Measurements from ENCODE around the gene ITM2B. TPM values are rescaled to one million over a fixed set of nuclear protein-coding genes. Genes with fewer than 3 reads are reported as not detected.

ITM2B gene
- total RNA-seq, 1 donor from 2014 or later: 277 TPM

DNA sequence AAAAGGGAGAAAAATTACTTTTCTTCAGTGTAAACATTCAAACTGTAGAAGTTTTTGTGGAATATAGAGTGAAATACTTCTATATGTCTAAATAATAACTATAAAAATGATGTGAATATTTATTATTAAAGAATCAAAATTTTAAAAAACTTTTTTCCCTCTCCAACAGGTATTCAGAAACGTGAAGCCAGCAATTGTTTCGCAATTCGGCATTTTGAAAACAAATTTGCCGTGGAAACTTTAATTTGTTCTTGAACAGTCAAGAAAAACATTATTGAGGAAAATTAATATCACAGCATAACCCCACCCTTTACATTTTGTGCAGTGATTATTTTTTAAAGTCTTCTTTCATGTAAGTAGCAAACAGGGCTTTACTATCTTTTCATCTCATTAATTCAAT is 28.0 kb downstream of the ITM2B start:
- no peak for DNase-seq

DNA sequence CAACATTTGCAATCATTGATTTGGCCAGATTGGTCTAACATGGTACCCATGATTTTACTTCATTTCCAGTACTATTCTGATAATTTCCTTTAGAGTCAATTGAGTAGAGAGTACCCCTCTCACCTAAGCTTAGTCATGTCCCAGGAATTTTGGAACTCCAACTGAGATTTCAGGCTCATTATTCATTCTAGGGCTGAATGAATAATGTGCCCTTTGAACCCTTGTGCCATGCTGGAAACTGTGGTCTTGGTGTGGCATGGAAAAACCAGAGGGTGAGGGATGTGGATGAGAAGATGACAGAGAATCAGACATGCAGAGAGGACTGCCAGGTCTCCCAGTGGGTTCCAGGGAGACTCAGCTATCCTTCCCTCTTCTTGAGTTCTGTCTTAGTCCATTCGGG is 30.2 kb downstream of the ITM2B start:
- DNase-seq: no peak

GRCh38 chr13:48264058-48264457 is 31.1 kb downstream of the ITM2B start:
- DNase-seq: no peak

DNA sequence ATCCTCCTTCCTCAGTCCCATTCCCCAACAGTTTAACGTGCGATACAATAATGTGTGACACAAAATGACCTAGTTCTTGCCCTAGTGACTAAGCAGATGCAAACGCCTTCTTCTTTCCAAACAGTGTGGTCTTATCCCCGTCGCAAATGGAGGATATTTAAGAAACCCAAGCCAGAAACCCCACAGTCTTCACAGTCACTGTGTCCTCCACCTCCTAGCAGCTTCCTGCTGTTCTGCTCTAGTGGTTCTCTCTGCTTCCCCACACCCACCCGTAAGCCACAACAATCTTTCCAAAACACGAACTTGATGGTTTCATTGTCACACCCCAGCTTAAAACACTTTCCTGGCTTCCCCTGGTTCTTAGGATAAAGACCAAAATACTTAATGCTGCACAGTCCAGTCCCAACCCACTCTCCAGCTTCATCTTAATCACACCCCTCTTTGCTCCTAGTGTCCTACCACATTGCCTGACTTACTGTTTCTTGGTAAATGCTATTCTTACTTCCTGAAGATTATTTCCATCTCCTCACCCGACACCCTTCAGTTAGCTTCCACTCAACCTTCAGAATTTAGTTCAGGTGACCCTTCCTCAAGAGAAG is 32.3 kb downstream of the ITM2B start:
- no peak for DNase-seq

GRCh38 chr13:48266150-48266549 is 33.1 kb downstream of the ITM2B start:
- no peak for DNase-seq

- no peak for DNase-seq
Measured at GRCh38 chr13:48266701-48267639, 34.0 kb downstream of the ITM2B start.

DNA sequence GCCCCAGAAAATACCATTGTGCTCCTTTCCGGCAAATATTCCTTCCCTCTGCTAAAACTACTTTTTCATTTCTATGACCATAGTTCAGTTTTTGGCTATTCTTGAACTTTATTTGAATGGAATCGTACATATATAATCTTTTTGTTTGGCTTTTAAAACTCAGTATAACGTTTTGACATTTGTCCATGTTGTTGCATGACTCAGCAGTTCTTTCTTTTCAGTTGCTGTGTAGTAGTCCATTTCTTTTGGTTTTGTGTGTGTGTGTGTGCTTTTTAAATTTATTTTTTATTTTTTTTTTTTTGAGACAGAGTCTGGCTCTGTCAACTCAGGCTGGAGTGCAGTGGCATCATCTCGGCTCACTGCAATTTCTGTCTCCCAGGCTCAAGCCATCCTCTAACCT is 35.0 kb downstream of the ITM2B start:
- DNase-seq: no peak

DNA sequence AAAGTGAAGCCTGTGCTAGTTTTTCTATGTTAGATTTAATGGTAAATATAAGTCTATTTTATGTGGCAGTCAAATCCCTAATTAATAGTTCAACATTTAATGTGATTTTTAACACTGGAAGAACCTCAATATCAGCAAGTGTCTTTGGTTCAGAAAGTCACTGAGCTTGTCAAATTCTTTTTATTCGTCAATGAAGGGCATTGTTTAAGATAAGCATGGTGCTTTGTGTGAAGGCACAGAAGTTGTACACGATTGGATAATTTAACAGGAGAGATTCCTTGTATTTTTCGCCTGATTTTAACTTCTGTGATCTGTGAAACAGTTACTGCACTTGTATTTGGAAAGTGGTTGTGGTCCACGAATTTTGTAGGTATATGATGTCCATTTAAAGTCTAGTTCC is 40.3 kb downstream of the ITM2B start:
- DNase-seq: no peak

- no peak for DNase-seq
Measured at GRCh38 chr13:48275507-48275906, 42.5 kb downstream of the ITM2B start.

GRCh38 chr13:48278806-48279205 is 45.8 kb downstream of the ITM2B start:
- DNase-seq: no peak

DNA sequence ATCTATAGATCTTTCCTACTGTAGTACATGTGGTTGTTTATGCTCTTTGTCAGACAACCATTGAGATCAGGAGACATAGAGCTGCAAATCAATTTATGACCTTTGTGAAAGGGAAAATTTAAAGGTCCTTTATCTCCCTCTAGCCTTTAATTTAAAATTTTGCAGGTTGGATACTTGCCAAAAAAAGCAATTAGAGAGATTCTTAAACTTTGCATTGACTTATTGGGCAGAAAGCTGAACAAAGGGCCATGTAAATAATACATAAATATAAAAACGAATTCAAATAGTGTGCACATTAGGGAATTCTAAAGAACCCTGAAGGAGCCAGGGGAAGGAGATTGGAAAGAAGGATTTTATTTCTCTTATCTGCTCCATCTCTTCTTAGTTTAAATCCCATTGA is 48.5 kb downstream of the ITM2B start:
- no peak for DNase-seq

DNA sequence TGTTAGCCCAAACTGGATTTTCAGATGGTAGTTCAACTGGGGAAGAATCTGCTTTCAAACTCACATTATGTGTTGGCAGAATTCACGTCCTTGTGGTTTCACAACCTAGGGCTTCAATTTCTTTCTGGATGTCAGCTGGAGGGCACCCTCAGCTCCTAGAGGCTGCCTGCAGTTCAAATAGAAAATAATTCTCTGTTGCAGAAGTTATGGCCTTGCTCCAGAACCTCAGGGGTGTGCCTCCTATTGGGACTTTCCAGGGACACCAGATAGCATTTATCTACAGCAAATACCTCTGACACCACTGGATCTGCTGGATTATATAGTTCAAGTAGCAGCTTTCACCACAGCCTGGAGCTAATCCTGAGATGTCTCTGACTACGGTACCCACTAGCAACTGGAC is 58.7 kb downstream of the ITM2B start:
- no peak for DNase-seq

DNA sequence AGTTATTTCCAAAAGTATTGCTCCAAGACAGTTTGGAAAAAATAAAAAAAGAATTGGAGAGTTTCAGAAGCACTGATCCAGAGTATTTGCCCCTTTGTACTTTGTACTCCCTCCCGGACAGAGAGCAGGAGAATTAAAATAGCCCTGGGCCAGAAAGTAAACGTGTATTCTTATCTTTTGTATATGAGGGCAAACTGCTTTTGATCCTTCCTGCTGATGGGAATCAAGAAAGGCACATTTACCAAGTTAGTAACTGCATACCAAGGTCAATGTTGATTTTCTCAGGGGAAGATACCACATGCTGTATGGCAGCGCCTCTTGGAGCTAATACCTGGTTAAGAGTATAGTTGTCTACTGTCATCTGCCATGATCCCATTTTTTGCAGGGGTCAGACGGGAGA is 59.6 kb downstream of the ITM2B start:
- no peak for DNase-seq

GRCh38 chr13:48294653-48295052 is 61.6 kb downstream of the ITM2B start:
- DNase-seq: no peak

DNA sequence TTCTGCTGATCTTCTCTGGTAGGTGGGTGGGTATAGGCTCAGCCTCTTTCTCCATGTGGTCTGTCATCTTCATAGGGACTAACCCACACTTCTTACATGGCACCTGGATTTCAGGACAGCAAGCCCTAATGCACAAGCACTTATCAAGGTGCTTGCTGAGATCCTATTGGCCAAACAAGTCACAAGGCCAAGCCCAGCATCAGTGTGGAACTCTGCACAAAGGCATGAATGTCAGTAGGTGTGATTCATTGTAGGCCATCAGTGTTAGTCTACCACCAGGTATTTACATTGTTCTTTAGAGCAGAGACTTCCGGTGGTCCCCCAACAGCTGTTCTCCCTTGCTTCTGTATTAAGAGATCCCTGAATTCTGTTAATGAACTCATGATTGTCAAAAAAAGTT is 62.3 kb downstream of the ITM2B start:
- no peak for DNase-seq

DNA sequence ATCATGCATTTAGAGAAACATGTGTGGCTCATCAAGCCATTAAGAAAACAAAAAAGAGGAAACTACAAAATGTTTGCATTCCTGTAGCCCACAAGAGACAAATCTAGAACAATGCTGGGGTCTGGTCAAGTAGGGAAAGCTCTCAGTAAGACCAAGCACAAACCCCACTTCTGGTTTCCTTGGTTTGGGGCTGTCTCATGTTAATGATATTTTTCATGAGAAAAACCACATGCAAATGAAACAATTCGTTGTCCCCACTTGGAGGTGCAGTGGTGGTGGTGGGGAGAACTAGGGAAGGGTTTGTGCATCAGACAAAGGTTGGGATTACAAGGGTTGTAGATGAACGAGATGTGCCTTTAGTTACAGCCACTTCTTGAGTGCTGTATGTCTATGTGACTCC is 63.5 kb downstream of the ITM2B start:
- no peak for DNase-seq

GRCh38 chr13:48297131-48297786 is 64.3 kb downstream of the ITM2B start:
- DNase-seq: no peak

DNA sequence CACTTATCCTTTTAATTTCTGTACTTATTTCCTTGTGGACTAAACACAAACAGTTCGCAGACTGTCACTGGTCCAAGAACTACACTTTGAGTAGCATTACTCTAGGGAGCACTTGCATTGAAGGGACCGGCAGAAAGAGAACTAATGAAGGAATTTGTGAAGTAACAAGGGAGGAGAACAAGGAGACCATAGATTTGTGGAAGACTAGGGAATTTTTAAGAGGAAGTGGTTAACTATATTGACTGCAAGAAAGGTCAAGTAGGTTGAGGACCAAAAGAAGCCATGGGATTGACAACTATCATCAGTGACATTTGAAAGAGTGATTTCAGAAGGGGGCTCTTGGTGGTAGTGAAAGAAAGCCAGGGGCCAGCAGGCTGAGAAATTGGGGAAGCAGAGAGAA is 66.6 kb downstream of the ITM2B start:
- DNase-seq: no peak

GRCh38 chr13:48302871-48303358 is 69.9 kb downstream of the ITM2B start:
- DNase-seq: peak; percentile 64

DNA sequence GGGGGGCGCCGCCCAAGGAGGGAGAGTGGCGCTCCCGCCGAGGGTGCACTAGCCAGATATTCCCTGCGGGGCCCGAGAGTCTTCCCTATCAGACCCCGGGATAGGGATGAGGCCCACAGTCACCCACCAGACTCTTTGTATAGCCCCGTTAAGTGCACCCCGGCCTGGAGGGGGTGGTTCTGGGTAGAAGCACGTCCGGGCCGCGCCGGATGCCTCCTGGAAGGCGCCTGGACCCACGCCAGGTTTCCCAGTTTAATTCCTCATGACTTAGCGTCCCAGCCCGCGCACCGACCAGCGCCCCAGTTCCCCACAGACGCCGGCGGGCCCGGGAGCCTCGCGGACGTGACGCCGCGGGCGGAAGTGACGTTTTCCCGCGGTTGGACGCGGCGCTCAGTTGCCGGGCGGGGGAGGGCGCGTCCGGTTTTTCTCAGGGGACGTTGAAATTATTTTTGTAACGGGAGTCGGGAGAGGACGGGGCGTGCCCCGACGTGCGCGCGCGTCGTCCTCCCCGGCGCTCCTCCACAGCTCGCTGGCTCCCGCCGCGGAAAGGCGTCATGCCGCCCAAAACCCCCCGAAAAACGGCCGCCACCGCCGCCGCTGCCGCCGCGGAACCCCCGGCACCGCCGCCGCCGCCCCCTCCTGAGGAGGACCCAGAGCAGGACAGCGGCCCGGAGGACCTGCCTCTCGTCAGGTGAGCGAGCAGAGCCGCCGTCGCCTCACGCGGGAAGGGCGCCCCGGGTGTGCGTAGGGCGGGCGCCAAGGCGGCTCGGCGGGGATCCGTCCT is 70.5 kb downstream of the ITM2B start, which contains the start of gene RB1:
RB1 (plus strand) TSS at position 393 of the 784 bp plus-strand sequence; CDS start at position 555, 162 bp downstream.
- DNase-seq: peak; percentile 71

- DNase-seq: peak; percentile 59
Measured at GRCh38 chr13:48304143-48304876, 71.3 kb downstream of the ITM2B start.
